Astrocyte (in vitro differentiated cells and primary cell): ENCODE measurements around the gene GKAP1.

ENCODE experiments used
- CTCF ChIP-seq: IDR thresholded peaks from 2 replicates; pipeline ENCODE4 v1.5.1; 2011; ENCODE audit warnings: low read depth, mild to moderate bottlenecking, inconsistent platforms, low read length, moderate library complexity; ENCODE audit not compliant: insufficient read depth
- EZH2 ChIP-seq: IDR thresholded peaks from 2 replicates; pipeline ENCODE4 v1.6.1; 2012; ENCODE audit warnings: mild to moderate bottlenecking, low read length, inconsistent platforms; ENCODE audit not compliant: insufficient read depth

GRCh38 chr9:83721509-83721908 lies 96.1 kb downstream of the GKAP1 start:
- no peak for TF ChIP-seq CTCF
- no peak for TF ChIP-seq EZH2
